ENCODE results near the gene BRD9.
"Not testable (repeated sequence)": the region's sequence is repeated elsewhere in the genome, so short reads cannot be mapped to it uniquely, and the experiment has no call there.

BRD9 gene

DNA sequence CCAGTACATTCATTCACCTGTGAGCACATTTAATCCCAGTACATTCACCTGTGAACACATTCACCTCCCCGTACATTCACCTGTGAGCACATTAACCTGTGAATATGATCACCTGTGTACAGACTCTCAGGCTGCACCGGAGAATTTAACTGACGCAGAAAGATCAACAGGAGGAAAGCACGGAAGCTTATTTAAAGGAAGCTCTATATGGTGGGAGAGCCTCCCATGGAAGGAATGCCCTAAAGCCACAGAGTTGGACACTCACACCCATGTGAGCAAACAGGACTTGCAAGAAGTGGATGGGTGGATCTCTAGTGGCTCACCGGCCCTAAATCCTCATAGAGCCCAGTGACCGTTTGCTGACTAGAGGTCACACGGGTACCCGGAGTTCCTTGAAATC lies 38.3 kb upstream of the BRD9 start:
- no peak overlapping the region for H3K4me3 ChIP-seq (ENCODE audit: low read length)
- no peak overlapping the region for H2AFZ ChIP-seq (ENCODE audit: low read depth, low read length)
- H3K4me2 ChIP-seq (ENCODE audit: low read length), result no peak overlapping the region
- TF ChIP-seq, protein P1, sequence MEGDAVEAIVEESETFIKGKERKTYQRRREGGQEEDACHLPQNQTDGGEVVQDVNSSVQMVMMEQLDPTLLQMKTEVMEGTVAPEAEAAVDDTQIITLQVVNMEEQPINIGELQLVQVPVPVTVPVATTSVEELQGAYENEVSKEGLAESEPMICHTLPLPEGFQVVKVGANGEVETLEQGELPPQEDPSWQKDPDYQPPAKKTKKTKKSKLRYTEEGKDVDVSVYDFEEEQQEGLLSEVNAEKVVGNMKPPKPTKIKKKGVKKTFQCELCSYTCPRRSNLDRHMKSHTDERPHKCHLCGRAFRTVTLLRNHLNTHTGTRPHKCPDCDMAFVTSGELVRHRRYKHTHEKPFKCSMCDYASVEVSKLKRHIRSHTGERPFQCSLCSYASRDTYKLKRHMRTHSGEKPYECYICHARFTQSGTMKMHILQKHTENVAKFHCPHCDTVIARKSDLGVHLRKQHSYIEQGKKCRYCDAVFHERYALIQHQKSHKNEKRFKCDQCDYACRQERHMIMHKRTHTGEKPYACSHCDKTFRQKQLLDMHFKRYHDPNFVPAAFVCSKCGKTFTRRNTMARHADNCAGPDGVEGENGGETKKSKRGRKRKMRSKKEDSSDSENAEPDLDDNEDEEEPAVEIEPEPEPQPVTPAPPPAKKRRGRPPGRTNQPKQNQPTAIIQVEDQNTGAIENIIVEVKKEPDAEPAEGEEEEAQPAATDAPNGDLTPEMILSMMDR (IDR thresholded peaks at IDR 0.05; ENCODE audit: low read depth, low read length), result no peak
- TF ChIP-seq EZH2phosphoT487 (IDR thresholded peaks at IDR 0.05; ENCODE audit: low read depth), result no peak
- peaks cover 8% of the 10 kb centered on the region for H3K4me1 ChIP-seq (ENCODE audit: low read length)
- no peak overlapping the region for H3K27ac ChIP-seq (ENCODE audit: low read length)
- no peaks in the 10 kb centered on the region for H3K9me3 ChIP-seq (ENCODE audit: insufficient read depth, low read length)
- no peaks in the 10 kb centered on the region for H3K36me3 ChIP-seq (replicated peaks; ENCODE audit: low read depth, low read length)
- no peaks in the 10 kb centered on the region for H3K79me2 ChIP-seq (ENCODE audit: low read length)
- H4K20me1 ChIP-seq (ENCODE audit: insufficient read depth, low read length), result no peaks in the 10 kb centered on the region
- H3K27me3 ChIP-seq (ENCODE audit: low read depth, low read length), result no peaks in the 10 kb centered on the region
- no peak overlapping the region for H3K9ac ChIP-seq (ENCODE audit: low read length)

DNA sequence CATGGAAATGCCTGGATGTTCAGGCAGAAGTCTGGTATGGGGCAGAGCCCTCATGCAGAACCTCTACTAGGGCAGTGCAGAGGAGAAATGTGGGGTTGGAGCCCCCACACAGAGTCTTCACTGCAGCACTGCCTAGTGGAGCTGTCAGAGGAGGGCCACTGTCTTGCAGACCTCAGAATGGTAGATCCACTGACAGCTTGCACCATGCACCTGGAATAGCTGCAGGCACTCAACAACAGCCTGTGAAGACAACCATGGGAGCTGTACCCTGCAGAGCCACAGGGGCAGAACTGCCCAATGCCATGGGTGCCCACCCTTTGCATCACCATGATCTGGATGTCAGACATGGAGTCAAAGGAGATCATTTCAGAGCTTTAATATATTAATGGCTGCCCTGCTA lies 37.0 kb upstream of the BRD9 start:
- no peaks in the 10 kb centered on the region for H3K36me3 ChIP-seq (replicated peaks; ENCODE audit: low read depth, low read length)

DNA sequence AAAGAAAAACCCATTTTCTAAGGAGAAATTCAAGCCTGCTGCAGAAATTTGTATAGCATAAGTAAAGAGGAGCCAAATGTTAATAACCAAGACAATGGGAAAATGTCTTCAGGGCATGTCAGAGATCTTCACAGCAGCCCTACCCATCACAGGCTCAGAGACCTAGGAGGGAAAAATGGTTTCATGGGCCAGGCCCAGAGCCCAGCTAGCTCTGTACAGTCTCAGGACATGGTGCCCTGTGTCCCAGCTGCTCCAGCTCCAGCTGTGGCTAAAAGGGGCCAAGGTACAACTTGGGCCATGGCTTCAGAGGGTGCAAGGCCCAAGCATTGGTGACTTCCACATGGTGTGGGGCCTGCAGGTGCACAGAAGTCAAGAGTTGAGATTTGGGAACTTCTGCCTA lies 36.6 kb upstream of the BRD9 start:
- not testable (repeated sequence) for H3K9ac ChIP-seq (ENCODE audit: low read length); H3K4me2 ChIP-seq (ENCODE audit: low read length); H3K79me2 ChIP-seq (ENCODE audit: low read length); H3K36me3 ChIP-seq (replicated peaks; ENCODE audit: low read depth, low read length); H3K9me3 ChIP-seq (ENCODE audit: insufficient read depth, low read length); H3K27ac ChIP-seq (ENCODE audit: low read length); H3K4me1 ChIP-seq (ENCODE audit: low read length); H4K20me1 ChIP-seq (ENCODE audit: insufficient read depth, low read length); H3K27me3 ChIP-seq (ENCODE audit: low read depth, low read length); H2AFZ ChIP-seq (ENCODE audit: low read depth, low read length); H3K4me3 ChIP-seq (ENCODE audit: low read length)

More for the DNA sequence above, 37.0 kb upstream of the BRD9 start:
- no peaks in the 10 kb centered on the region for H3K27me3 ChIP-seq (ENCODE audit: low read depth, low read length)
- H2AFZ ChIP-seq (ENCODE audit: low read depth, low read length), result no peak overlapping the region
- no peak overlapping the region for H3K4me3 ChIP-seq (ENCODE audit: low read length)
- H3K9me3 ChIP-seq (ENCODE audit: insufficient read depth, low read length), result no peaks in the 10 kb centered on the region
- H3K4me2 ChIP-seq (ENCODE audit: low read length), result no peak overlapping the region
- no peaks in the 10 kb centered on the region for H4K20me1 ChIP-seq (ENCODE audit: insufficient read depth, low read length)
- no peak overlapping the region for H3K9ac ChIP-seq (ENCODE audit: low read length)
- TF ChIP-seq, protein P1 (IDR thresholded peaks at IDR 0.05; ENCODE audit: low read depth, low read length), result no peak
- no peak for TF ChIP-seq EZH2phosphoT487 (IDR thresholded peaks at IDR 0.05; ENCODE audit: low read depth)
- H3K79me2 ChIP-seq (ENCODE audit: low read length), result no peaks in the 10 kb centered on the region
- peaks cover 8% of the 10 kb centered on the region for H3K4me1 ChIP-seq (ENCODE audit: low read length)
- no peak overlapping the region for H3K27ac ChIP-seq (ENCODE audit: low read length)

DNA sequence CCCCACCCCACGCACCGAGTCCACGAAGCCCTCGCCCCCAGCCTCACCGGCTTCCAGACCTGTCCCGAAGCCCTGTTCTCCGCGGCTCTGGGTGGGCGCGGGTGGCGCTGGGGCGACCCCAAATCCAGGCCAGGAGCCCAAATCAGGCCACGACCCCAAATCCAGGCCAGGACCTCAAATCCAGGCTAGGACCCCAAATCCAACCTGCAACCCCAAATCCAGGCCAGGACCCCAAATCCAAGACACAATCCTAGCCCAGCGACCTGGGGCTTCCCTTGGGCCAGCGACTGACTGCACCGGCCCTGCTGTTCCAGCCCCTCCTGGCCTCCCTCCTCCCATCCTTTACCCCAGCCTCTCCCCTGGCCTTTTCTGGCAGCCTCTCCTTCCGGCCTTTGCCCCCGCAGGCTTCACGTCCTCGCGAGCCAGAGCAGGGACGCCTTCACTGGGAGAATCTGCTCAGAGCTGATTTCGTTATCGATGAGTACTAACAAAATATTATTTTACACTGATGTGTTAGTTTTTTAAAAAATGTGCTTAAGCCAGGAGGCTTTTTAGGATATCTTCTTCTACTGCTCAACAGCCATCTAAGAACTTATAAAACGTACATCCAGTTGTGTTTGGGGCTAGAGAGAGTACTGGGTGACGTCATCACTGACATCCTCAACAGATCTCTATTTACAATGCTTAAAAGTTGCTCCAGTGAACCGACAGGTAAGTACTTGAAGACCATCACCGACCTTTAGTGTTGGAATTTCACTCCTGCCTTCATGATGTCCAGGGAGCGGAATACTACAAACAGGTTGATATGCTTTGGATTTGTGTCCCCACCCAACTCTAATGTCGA lies 34.8 kb upstream of the BRD9 start:
- H3K4me3 ChIP-seq (ENCODE audit: low read length), result no peak overlapping the region
- no peak overlapping the region for H3K4me2 ChIP-seq (ENCODE audit: low read length)
- H3K9me3 ChIP-seq (ENCODE audit: insufficient read depth, low read length), result no peaks in the 10 kb centered on the region
- no peak overlapping the region for H3K27ac ChIP-seq (ENCODE audit: low read length)
- no peaks in the 10 kb centered on the region for H3K4me1 ChIP-seq (ENCODE audit: low read length)
- TF ChIP-seq EZH2phosphoT487 (IDR thresholded peaks at IDR 0.05; ENCODE audit: low read depth), result no peak
- TF ChIP-seq, protein P1 (IDR thresholded peaks at IDR 0.05; ENCODE audit: low read depth, low read length), result no peak
- H4K20me1 ChIP-seq (ENCODE audit: insufficient read depth, low read length), result no peaks in the 10 kb centered on the region
- H3K79me2 ChIP-seq (ENCODE audit: low read length), result no peaks in the 10 kb centered on the region
- no peak overlapping the region for H3K9ac ChIP-seq (ENCODE audit: low read length)
- H3K36me3 ChIP-seq (replicated peaks; ENCODE audit: low read depth, low read length), result no peaks in the 10 kb centered on the region
- H3K27me3 ChIP-seq (ENCODE audit: low read depth, low read length), result no peaks in the 10 kb centered on the region
- no peak overlapping the region for H2AFZ ChIP-seq (ENCODE audit: low read depth, low read length)
